GM18505 (cell line): ENCODE measurements around the gene MED28.
"Not testable (repeated sequence)": the region's sequence is repeated elsewhere in the genome, so short reads cannot be mapped to it uniquely, and the experiment has no call there.

Experiments
- ATAC-seq: cut with Tn5 transposase; IDR thresholded peaks from one replicate; pipeline ENCODE4 v1.9.1; 2021; ENCODE audit not compliant: unreplicated experiment
- POLR2A ChIP-seq: IDR thresholded peaks from 4 replicates; pipeline ENCODE4 v1.6.1; 2011; ENCODE audit warnings: borderline replicate concordance; ENCODE audit not compliant: insufficient read depth, insufficient read length; ENCODE audit errors: extremely low read depth

Gene MED28

DNA sequence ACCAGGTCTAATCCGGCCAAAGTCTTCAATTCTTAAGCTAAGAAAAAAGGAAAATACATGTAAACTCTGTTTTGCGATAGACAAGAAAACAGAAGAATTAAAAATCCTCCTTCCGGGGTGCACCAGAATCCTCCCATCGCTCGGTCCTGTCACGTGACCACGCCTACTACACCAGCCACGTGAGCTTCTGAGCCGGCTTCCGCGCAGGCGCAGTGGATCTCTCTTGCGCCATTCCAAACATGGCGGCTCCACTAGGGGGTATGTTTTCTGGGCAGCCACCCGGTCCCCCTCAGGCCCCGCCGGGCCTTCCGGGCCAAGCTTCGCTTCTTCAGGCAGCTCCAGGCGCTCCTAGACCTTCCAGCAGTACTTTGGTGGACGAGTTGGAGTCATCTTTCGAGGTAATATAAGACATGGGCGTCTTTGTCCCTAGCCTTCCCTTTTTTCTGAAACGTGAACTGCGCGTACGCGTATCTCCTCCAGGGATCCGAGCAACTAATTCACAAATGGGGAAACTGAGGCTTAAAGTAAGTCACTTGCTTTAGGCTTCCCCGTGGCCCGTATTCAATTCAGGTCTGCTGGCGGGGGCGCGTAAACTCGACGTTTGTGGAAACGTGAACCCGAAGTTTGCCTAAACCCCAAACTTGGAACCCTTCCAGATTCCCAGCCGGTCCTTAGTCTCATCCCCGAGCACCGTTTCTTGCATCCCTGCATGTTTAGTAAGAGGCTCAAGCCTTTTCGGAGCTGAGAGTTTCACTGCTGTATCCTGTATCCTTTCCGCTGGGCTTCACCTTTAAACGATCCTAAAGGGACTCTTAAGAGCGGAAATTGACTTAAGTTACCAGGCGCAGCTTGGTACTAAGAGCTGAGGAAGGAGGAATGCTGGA lies at the start of gene MED28:
Gene MED28 (plus strand): TSS at position 226 of the 884 bp plus-strand sequence. CDS start 14 bp downstream, at position 240.
- peak; percentile 96 for ATAC-seq
- peak; percentile 98 for TF ChIP-seq POLR2A

- ATAC-seq = no peak
- TF ChIP-seq POLR2A = no peak
Measured at GRCh38 chr4:17565846-17566245, 48.6 kb upstream of the MED28 start.

DNA sequence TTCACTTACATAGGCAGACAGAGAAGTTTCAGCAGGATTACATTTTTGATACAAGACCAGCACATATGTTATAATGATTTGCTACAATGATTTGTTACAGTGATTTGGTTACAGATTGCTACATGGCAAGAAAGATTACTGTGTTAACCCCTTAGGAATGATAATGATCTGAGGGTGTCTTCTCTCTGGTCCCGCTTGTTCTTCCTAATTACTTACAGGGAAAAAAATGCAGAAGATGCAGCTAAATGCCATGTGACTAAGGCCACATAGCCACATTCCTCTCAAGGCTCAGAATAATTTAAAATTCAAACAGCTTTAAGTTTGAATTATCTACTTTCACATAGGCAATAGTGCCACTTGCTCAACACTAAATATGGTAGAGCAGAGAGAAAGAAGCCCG lies 47.2 kb upstream of the MED28 start:
- no peak for TF ChIP-seq POLR2A

DNA sequence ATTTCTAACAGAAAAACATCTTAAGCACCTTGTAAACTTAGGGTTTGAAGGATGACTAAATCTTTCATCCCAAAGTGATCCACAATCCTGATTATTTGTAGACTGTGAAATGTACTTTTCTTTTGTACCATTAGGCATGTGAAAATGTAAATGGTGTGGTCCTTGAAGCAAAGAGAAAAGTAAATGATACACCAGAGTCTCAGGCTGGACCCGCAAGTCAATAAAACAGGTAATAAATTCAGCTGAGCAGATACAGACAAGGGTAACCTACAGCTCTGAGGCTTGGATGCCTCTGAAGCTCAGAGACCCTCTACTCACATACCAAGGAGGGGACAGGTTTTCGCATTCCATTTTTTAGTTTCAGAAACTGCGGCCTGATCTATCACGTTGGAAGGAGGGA lies 40.2 kb upstream of the MED28 start:
- no peak for TF ChIP-seq POLR2A
- ATAC-seq = no peak

More for the DNA sequence above, 47.2 kb upstream of the MED28 start:
- no peak for ATAC-seq

GRCh38 chr4:17575177-17575576 lies 39.3 kb upstream of the MED28 start:
- not testable (repeated sequence) for ATAC-seq

DNA sequence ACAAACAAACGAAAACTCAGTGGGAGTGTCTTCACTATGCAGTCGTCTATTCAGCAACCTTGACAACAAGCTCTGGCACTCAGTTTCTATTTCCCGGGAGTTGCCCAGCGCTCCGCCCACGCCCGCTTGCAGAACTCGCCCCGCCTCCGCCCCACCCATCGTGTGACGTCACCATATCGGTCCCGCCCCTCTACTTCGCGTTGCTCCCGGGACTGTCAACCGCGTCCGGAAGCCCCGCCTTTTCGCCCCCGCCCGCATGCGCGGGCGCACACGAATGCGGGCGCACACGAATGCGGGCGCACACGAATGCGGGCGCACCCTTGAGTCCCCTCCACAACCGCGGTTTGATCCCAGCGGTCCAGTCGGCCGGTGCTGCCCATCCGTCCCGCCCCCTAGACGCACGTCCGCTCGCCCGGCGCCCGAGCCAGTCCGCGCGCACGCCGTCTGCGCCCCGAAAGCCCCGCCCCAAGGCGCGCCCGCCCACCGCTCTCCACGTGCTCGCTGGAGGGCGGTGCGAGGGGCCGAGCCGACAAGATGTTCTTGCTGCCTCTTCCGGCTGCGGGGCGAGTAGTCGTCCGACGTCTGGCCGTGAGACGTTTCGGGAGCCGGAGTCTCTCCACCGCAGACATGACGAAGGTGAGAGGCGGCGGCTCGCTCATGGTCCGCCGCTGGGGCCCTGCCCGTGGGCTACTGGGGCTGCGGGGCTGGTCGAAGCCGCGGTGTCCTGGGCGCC lies 37.3 kb upstream of the MED28 start, which contains the start of gene LAP3:
Gene LAP3 (plus strand): TSS at position 267 of the 733 bp plus-strand sequence. CDS start 268 bp downstream, at position 535.
- peak; percentile 99 for TF ChIP-seq POLR2A
- peak; percentile 90 for ATAC-seq

- TF ChIP-seq POLR2A = peak; percentile 43
Measured at GRCh38 chr4:17577665-17578481, 36.6 kb upstream of the MED28 start.

GRCh38 chr4:17578482-17578891 lies 36.0 kb upstream of the MED28 start:
- ATAC-seq = peak; percentile 22
- no peak for TF ChIP-seq POLR2A

More at GRCh38 chr4:17577665-17578481, 36.6 kb upstream of the MED28 start:
- ATAC-seq = peak; percentile 4

GRCh38 chr4:17580969-17581368 lies 33.5 kb upstream of the MED28 start:
- no peak for ATAC-seq

DNA sequence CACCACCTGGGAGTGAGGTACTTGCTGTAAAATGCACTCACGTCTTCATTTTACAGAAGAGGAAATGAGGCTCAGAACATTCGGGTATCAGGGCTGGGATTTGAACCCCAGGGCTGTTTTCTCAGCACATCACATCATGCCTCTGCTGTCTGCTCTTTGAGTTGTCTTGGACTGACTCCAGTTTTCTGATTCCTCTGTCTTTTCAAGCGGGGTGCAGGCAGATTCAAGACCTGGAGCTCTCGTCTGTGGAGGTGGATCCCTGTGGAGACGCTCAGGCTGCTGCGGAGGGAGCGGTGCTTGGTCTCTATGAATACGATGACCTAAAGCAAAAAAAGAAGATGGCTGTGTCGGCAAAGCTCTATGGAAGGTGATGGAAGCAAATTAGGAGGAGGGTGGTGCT lies 31.2 kb upstream of the MED28 start:
- TF ChIP-seq POLR2A = no peak

More at GRCh38 chr4:17580969-17581368, 33.5 kb upstream of the MED28 start:
- no peak for TF ChIP-seq POLR2A

GRCh38 chr4:17583941-17584340 lies 30.5 kb upstream of the MED28 start:
- ATAC-seq = no peak
- peak; percentile 42 for TF ChIP-seq POLR2A

More for the DNA sequence above, 31.2 kb upstream of the MED28 start:
- no peak for ATAC-seq

GRCh38 chr4:17584521-17585213 lies 29.8 kb upstream of the MED28 start:
- no peak for TF ChIP-seq POLR2A
- ATAC-seq = no peak

DNA sequence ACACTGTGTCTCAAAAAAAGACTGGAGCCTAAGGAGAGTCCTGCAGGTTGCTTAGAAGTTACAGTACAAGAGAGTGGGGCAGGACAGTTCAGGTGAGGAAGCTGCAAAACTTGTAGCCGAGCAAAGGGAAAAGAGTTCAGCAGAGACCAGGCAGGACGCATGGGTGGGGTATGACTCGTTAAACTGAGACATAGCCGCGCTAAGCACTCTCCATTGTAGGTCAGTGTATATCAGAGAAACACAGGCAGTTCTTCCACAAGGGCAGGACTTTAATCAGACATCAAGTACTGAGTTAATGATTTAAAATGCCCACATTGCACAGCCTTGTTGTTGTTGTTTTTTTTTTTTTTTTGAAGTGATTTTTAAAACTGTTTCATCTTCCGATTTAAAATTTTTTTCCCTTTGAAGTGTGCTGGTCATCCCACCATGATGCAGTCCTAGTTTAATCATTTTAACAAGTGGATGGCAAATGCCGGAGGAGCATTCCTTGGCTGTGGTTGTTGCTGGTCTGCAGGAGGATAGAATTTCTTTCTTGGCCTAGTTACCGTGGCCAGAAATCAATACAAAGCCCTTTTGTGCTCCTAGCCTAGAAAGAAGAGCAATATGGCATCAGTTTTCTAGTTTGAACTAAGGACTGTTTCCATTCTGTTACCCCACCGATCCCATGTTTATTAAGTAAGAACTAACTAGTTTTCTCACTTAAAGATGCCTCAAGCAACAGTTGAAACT lies 27.2 kb upstream of the MED28 start:
- TF ChIP-seq POLR2A = no peak

More for the DNA sequence above, 27.2 kb upstream of the MED28 start:
- ATAC-seq = no peak
